DOHH2 (cell line): ENCODE data around the gene CACNA1I.

Source experiments
- CTCF ChIP-seq: fragments of 200-600 bp; sonication (generic); IDR thresholded peaks from one replicate; pipeline ENCODE4 v1.5.1; 2014; ENCODE audit warnings: antibody characterized with exemption, mild to moderate bottlenecking, low read depth, low read length; ENCODE audit not compliant: poor library complexity, severe bottlenecking
- EZH2phosphoT487 ChIP-seq: fragments of 200-600 bp; sonication (generic); IDR thresholded peaks from 2 replicates; pipeline ENCODE4 v1.6.1; 2017; ENCODE audit warnings: borderline replicate concordance, mild to moderate bottlenecking, antibody characterized with exemption, low read length, moderate library complexity, mixed read lengths

- no peak for TF ChIP-seq CTCF
- TF ChIP-seq EZH2phosphoT487: no peak
Observed at GRCh38 chr22:39652990-39653786, 82.6 kb downstream of the CACNA1I start.
